ENCODE data around the gene GLRB.

DNA sequence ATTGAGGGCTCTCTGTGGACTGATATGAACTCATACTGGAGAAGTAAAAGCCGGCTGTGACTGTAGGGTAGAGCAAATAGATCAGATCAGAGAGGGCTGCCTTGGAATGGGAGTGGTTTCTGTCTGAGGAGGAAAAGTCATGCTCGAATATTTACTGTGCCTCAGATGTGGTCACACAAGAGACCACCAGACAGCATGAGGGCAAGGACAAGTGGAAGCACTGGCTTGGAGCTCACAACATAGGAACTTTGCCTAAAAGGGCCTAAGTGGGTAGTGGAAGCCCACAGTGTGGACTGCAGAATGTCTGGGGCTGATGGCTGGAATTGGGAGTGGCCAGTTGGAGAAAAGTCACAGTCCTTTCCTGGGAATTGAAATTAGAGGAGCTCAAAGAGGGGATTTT is 19.8 kb downstream of the GLRB start:
- TF ChIP-seq, protein P1, sequence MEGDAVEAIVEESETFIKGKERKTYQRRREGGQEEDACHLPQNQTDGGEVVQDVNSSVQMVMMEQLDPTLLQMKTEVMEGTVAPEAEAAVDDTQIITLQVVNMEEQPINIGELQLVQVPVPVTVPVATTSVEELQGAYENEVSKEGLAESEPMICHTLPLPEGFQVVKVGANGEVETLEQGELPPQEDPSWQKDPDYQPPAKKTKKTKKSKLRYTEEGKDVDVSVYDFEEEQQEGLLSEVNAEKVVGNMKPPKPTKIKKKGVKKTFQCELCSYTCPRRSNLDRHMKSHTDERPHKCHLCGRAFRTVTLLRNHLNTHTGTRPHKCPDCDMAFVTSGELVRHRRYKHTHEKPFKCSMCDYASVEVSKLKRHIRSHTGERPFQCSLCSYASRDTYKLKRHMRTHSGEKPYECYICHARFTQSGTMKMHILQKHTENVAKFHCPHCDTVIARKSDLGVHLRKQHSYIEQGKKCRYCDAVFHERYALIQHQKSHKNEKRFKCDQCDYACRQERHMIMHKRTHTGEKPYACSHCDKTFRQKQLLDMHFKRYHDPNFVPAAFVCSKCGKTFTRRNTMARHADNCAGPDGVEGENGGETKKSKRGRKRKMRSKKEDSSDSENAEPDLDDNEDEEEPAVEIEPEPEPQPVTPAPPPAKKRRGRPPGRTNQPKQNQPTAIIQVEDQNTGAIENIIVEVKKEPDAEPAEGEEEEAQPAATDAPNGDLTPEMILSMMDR (IDR thresholded peaks at IDR 0.05): no peak
- TF ChIP-seq EZH2 (IDR thresholded peaks at IDR 0.05): no peak
- TF ChIP-seq EZH2phosphoT487 (IDR thresholded peaks at IDR 0.05): no peak
